ENCODE data around the gene EPB41.
"Not testable (repeated sequence)": the region's sequence is repeated elsewhere in the genome, so short reads cannot be mapped to it uniquely, and the experiment has no call there.

Gene EPB41

GRCh38 chr1:29136391-29136915, 222.1 kb downstream of the EPB41 start:
- DNase-seq, result no peak

GRCh38 chr1:29142714-29143113, 228.3 kb downstream of the EPB41 start:
- DNase-seq, result no peak

DNA sequence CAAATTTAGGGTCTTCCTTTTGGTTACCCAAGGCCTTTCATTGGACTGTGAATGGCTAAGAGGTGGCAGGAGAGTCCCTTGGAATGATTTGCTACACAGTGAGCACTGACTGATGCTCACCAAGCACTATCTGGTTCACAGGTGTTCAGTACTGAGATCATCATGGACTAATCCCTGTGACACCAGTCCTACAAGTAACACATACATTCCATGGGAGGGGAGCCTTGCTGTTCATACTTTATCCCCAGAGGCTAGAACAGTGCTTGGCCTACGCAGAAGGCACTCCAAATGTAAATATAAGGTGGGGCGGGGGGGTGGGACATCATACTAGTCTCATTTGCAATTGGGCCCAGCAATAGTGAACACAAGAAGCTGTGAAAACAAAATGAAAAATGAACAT, 229.8 kb downstream of the EPB41 start:
- no peak for DNase-seq

DNA sequence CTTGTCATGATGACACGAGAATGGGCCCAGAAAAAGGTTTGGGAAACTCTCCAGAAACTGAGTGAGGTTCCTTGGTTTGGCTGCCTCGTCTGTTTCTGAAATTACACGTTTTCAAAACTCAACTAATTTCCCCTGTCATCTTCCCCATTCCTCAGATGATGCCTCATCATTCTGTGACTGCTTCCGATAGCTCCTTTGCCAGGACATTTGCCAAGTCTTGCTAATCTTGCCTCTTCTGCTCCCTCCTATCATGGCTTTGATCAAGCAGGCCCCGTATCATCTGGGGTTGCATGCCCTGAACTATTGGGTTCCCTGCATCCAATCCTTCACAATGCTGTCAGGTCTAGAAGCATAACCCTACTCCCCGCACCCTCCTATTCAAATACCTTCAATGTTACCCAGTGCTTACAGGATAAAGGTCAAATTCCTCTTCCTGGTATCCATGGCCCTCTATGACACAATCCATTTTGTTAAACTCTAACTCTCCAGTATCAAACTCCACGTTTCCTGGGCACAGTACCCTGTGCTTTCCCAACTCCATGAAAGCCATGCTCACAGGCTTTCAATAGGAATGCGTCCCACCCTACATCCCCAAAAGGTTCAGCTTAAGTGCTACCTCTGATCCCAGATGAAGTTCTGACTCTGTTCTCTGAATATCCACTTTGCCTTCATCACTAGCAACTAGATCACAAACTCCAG, 231.5 kb downstream of the EPB41 start:
- no peak for DNase-seq

DNA sequence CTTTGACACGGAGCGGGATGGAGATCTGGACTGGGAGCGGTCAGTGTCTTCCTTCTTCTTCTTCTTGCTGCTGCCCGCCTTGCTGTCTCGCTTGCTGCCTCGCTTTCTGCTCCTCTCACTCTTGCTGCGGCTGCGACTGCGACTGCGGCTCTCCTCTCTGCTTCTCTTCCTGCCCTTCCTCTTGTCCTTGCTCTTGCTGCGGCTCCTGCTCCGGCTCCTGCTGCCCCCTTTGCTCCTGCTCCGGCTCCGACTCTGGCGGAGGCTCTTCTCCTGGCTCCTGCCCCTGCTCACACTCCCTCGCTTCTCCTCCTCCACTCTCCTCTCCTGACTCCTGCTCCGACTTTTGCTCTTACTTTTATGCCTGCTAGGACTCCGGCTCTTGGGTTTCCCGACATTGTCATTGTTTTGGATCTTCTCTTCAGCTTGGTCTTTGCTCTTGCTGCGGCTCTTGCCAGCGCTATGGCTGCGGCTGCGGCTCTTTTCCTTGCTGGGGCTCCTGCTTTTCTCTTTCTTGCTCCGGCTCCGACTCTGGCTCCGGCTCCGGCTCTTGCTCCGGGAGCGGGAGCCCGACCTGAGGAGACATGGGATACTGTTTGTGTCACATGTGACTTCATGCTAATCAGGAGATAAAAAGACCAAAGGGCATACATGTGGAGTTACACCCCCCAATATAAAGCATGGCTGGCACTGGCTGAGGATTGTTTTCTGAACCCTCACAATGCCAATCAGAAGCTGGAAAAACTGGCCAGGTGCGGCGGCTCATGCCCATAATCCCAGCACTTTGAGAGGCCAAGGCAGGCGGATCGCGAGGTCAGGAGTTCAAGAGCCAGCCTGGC, 234.5 kb downstream of the EPB41 start:
- DNase-seq, result no peak

- not testable (repeated sequence) for DNase-seq
Measured at GRCh38 chr1:29150346-29150745, 236.0 kb downstream of the EPB41 start.

- DNase-seq, result no peak
Measured at GRCh38 chr1:29152046-29152805, 237.9 kb downstream of the EPB41 start.

GRCh38 chr1:29156543-29157268, 242.3 kb downstream of the EPB41 start:
- no peak for DNase-seq

- DNase-seq, result no peak
Measured at GRCh38 chr1:29157269-29157601, 242.9 kb downstream of the EPB41 start.

- no peak for DNase-seq
Measured at GRCh38 chr1:29159773-29160172, 245.4 kb downstream of the EPB41 start.

- DNase-seq, result no peak
Measured at GRCh38 chr1:29162025-29162424, 247.7 kb downstream of the EPB41 start.

DNA sequence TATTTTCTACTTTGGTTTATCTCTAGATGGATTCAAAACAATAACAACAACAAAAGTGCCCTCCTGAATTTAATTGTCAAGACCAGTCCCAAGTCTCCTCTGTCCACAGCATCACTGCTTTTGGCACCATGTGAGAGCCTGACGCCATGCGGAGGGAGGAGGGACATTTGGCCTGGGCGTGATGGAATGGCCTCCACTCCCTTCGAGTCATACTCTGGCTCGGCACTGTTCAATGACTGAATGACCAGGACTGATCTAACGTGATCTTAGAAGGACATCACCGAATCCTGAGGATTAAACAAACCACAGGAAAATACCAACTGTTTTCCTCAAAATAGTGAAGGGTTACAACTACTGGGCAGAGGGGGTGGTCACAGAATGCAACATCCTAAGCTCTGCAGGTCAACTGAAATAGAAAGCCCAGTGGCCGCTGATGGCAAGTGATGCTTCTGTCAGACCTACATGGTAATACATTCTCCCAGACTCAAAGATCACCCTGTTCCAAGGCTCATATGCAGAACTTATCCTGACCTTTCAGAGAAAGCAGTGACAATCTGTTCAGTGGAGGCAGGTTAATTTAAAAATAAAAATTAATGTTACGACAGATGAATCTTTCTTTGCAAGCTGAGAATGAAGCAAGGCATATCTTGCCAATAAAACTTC, 248.2 kb downstream of the EPB41 start:
- no peak for DNase-seq

DNA sequence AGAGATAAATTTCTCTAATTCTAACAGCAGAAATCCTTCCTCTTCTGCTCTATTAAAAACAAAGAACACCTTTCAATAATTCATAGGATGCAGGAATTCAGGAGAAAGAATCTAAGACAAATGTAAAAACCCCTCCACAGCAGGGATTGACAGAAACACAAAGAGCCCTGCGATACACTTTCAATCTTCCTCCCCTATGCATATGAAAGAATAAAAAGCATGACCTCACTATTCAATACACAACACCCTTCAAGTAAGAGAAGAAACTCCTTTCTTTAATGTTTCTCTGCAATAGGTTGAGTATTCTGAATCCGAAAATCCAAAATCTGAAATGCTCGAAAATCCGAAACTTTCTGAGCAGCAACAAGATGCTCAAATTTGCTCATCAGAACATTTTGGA, 250.2 kb downstream of the EPB41 start:
- DNase-seq, result no peak

DNA sequence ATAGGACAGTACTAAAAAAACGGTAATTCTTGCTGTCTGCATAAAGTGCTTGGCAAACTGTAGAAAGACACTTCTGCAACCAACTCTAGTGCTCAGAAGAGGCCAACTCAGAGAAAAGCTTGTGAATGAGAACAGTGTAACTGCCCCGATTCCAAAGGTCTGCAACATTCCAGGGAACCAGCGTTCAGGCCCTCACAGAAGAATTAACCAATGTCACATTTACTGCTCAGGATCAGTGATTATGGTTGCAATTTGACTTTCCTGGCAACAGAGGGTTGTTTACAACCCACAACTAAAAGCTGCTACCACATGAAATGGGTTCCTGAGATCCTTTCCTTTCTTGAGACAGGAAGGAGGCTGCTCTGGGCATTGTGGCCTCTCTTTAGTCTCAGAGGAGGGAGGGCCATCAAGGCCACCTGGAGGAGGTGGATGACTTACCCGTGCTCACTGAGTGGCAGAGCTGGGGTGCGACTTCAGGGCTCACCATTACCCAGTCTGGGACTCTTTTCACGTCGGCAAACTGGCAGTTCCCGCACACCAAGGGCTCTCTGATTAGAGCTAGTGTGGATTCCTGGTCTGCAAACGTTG, 252.0 kb downstream of the EPB41 start:
- no peak for DNase-seq

DNA sequence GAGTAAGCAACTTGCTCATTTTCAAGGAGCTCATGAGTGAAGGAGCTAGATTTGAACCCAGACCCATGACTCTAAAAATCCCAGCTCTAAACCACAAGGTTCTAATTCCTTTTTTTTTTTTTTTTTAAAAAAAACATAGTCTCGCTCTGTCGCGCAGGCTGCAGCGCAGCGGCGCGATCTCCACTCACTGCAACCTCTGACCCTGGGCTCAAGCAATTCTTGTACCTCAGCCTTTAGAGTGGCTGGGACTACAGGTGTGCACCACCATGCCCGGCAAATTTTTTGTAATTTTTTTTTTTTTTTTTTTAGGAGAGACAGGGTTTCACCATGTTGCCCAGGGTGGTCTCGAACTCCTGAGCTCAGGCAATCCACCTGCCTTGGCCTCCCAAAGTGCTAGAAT, 253.5 kb downstream of the EPB41 start:
- DNase-seq, result no peak

Measured in stimulated activated naive CD4-positive, alpha-beta T cell (primary cell).